Pancreas (tissue), 10 donors: ENCODE measurements around the gene DGKZ. TPM values are rescaled to one million over a fixed set of nuclear protein-coding genes. Genes with fewer than 3 reads are reported as not detected.
A peak's percentile ranks its signal among the peaks of the same experiment; 100 is the strongest.

Source experiments
- ATAC-seq, 4 donors: fragments of 200-7000 bp; cut with Tn5 transposase; one replicate each; pipeline versions ENCODE4 v1.8.0 to v1.9.1; 2020; ENCODE audit warnings: mild to moderate bottlenecking in 4 of 4, moderate library complexity in 4 of 4
- DNase-seq, 6 donors: peaks; one replicate each; pipeline ENCODE4 v3.0.0-alpha.2; 2020
- FAIRE-seq: peaks from 2 replicates; lab custom pipeline; 2012; peaks lifted over from hg19 to GRCh38; lab: Jason Lieb, UNC
- H3K27ac ChIP-seq, 4 donors: fragments of 200-600 bp; sonication (generic); 1 replicate in 3 of 4; 2 replicates in 1 of 4; pipeline versions ENCODE4 v1.5.0 to v1.8.0; 2020
- H3K27me3 ChIP-seq, 4 donors: fragments of 200-600 bp; one replicate each; pipeline ENCODE4 v1.8.0; 2021
- H3K36me3 ChIP-seq, 3 donors: fragments of 200-600 bp; sonication (generic) in 1 of 3; one replicate each; pipeline versions ENCODE4 v1.5.0 to v1.8.0; 2020 to 2021
- H3K4me1 ChIP-seq, 3 donors: fragments of 200-600 bp; one replicate each; pipeline ENCODE4 v1.8.0; 2021
- H3K4me3 ChIP-seq, 4 donors: fragments of 200-600 bp; sonication (generic) in 2 of 4; one replicate each; pipeline versions ENCODE4 v1.5.0 to v1.8.0; 2020 to 2021
- H3K9me3 ChIP-seq, 4 donors: fragments of 200-600 bp; one replicate each; pipeline ENCODE4 v1.8.0; 2021
- WGBS, 2 donors: extraction: QIAGEN DNeasy Blood & Tissue Kit; methylation state at CpG; one replicate each; pipeline ENCODE4 v1.1.7; 2013; 5-methylcytosine and 5-hydroxymethylcytosine counted together
- intact Hi-C, 3 donors: fragments of 100-400 bp; cut with DNase I; formaldehyde crosslinking; loops; one replicate each; pipeline versions ENCODE4 v1.11.1 to v1.14.2; 2022
- polyA plus RNA-seq, 2 donors: library from polyadenylated mRNA; stranded (reverse); fragments of 200-250 nt; gene quantifications; one replicate each; pipeline ENCODE4 v1.2.3, GENCODE V29; 2013
- total RNA-seq, 6 donors: library from RNA; stranded (reverse); fragmentation: NEBNext Ultra II Directional in 4 of 6; extraction: Animal tissue kit (Norgen Biotek cat#: 25700) in 4 of 6; gene quantifications; one replicate each; pipeline versions ENCODE4 v1.2.1 to v1.2.4, GENCODE V29; 2021 to 2023
- TF ChIP-seq, protein P1 (sequence below), 4 donors: fragments of 200-600 bp; sonication (generic) in 3 of 4; IDR thresholded peaks; one replicate each; pipeline versions ENCODE4 v1.5.0 to v1.8.0; 2021; ENCODE audit warnings: antibody characterized with exemption in 4 of 4
- donor health status: healthy with polysubstance abuse.
- donor health status: DM: no; HTN: no; CAD: no; lungs with moderate emphysema.
- donor health status: DM: no; HTN: no; CAD: no.
- donor health status: control.
- donor health status: control.
- donor health status: Bipolar disorder and iron deficiency.
- donor health status: DM: yes; HTN: yes; CAD: no.
- donor health status: DM: no; HTN: no; CAD: no.
- donor health status: DM: no; HTN: no; CAD: no.
- donor health status: DM: yes; HTN: yes; CAD: no.

DGKZ gene
- total and polyA plus RNA-seq, 8 donors, result 34.1 to 88.8 (median 40.3) TPM

DNA sequence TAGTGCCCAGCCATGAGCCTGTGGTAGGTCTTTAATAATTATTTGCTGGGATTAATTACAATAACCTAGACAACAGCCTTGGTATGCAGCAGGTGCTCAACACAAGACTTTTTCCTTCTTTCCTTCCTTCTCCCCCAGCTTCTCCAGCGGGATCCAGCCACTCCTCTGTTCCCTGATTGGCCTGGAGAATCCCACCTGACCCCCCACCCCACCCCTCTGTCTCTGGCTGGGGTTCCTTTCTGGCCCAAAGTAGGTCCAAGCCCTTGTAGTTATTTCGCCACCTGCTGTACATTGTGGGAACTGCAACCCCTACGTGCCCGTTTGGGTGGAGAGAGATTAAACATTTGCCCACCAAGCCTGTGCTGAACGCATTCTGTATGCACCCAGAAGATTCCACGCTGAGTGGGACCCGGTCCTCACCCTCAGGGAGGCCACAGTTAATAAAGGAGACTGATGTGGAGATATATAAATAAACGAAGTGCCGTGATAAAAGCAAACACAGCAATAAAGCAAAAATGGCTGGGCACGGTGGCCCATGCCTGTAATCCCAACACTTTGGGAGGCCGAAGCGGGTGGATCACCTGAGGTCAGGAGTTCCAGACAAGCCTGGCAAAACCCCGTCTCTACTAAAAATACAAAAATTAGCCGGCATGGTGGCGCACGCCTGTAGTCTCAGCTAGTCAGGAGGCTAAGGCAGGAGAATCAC is 32.1 kb upstream of the DGKZ start:
- TF ChIP-seq, protein P1, sequence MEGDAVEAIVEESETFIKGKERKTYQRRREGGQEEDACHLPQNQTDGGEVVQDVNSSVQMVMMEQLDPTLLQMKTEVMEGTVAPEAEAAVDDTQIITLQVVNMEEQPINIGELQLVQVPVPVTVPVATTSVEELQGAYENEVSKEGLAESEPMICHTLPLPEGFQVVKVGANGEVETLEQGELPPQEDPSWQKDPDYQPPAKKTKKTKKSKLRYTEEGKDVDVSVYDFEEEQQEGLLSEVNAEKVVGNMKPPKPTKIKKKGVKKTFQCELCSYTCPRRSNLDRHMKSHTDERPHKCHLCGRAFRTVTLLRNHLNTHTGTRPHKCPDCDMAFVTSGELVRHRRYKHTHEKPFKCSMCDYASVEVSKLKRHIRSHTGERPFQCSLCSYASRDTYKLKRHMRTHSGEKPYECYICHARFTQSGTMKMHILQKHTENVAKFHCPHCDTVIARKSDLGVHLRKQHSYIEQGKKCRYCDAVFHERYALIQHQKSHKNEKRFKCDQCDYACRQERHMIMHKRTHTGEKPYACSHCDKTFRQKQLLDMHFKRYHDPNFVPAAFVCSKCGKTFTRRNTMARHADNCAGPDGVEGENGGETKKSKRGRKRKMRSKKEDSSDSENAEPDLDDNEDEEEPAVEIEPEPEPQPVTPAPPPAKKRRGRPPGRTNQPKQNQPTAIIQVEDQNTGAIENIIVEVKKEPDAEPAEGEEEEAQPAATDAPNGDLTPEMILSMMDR (IDR thresholded peaks at IDR 0.05), result peak; percentile 61 to 87 (median 78)
- H3K9me3 ChIP-seq, result no peaks in the 10 kb centered on the region
- peak; percentile 42 to 83 (median 77) for ATAC-seq
- intact Hi-C loops, result no loop called here
- H3K36me3 ChIP-seq, result peaks cover 10 to 80% (median 38%) of the 10 kb centered on the region in 3 donors
- H3K27ac ChIP-seq, result peak overlapping the region; percentile 24 to 66 (median 60)
- DNase-seq, result peak in 5 of 6 donors; percentile 63 to 77 (median 72)
- WGBS, 2 donors, result 30 to 31% methylated on average over 16 of the region's 16 CpGs
- FAIRE-seq, result no peak
- H3K4me3 ChIP-seq, result no peak overlapping the region
- H3K27me3 ChIP-seq, result no peaks in the 10 kb centered on the region
- peaks cover 5 to 16% (median 14%) of the 10 kb centered on the region in 3 donors for H3K4me1 ChIP-seq

DNA sequence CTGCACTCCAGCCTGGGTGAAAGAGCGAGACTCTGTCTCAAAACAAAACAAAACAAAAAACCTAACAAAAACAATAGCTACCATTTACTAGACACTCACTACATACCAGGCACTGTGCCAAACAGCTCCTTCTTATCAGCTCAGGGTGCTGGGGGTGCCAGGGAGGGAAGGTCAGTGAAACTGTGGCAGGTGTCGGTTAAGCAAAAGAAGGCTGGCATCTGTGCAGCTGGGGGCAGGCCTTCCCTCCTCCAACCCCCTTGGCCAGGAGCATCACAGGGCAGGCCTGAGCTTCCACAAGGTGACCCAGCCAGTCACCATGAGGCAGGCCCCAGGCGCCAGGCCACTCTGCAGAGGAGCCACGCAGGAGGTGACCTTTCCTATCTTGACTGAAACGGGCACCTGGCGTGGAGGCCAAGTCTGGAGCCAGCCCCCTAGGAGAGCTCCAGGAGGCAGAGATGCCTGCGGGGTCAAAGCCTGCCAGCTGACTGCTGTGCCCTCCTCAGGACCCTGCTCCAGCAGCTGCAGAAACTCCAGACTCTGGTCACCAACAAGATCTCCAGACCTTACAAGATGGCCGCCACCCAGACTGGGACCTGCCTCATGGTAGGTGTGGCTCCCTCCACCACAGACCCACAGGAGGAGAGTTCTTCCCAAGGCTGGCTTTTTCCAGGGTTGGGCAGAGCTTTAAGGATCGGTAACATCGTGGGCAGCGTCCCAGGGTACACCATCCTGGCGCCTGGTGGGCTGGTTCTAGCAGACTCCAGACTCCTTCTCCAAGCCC is 31.3 kb upstream of the DGKZ start:
- Histone ChIP-seq H3K27ac (peak overlapping the region; percentile 48 to 66 (median 60)), H3K4me1 (peaks cover 5 to 16% (median 14%) of the 10 kb centered on the region in 3 donors), H3K36me3 (peaks cover 10 to 78% (median 36%) of the 10 kb centered on the region in 3 donors), H3K4me3 (no peak overlapping the region), H3K9me3 (no peaks in the 10 kb centered on the region), H3K27me3 (no peaks in the 10 kb centered on the region)
- peak in 5 of 6 donors; percentile 79 to 89 (median 83) for DNase-seq
- ATAC-seq, result peak; percentile 65 to 88 (median 84)
- no peak for FAIRE-seq
- TF ChIP-seq, protein P1 (IDR thresholded peaks at IDR 0.05), result no peak
- WGBS, 2 donors, result 51 to 53% methylated on average over 12 of the region's 12 CpGs
- intact Hi-C loops, result no loop called here

DNA sequence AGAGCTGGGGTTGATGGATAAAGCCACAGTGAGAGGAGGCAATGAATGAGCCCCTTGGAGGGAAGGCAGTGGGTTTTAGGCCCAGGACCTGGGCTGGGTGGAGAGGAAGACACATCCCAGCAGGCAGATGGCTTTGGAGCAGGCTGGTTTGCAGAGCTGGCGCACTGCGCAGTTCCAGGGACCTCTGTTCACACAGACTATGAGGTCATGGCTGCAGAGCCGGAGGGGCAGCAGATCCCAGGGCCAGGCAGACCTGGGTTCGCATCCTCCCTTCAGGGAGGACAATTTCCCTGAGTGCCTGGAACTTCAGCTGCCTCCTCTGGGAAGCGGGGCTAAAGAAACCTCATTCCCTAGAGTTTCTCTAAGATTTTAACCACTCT is 28.2 kb upstream of the DGKZ start:
- no peak for ATAC-seq
- no peak for FAIRE-seq
- peaks cover 6 to 54% (median 29%) of the 10 kb centered on the region in 3 donors for H3K36me3 ChIP-seq
- no peaks in the 10 kb centered on the region for H3K27me3 ChIP-seq
- no peaks in the 10 kb centered on the region for H3K9me3 ChIP-seq
- intact Hi-C loops, result no loop called here
- TF ChIP-seq, protein P1 (IDR thresholded peaks at IDR 0.05), result no peak
- DNase-seq, result no peak
- no peak overlapping the region for H3K4me3 ChIP-seq
- WGBS, 2 donors, result 90 to 94% methylated on average over 5 of the region's 5 CpGs
- peak overlapping the region in 1 of 4 donors; percentile 2 for H3K27ac ChIP-seq
- peaks cover 5 to 16% (median 14%) of the 10 kb centered on the region in 3 donors for H3K4me1 ChIP-seq

GRCh38 chr11:46321757-46322156 is 25.5 kb upstream of the DGKZ start:
- no peak overlapping the region for H3K4me3 ChIP-seq
- no peak for FAIRE-seq
- intact Hi-C loops, result no loop called here
- H3K4me1 ChIP-seq, result no peaks in the 10 kb centered on the region
- no peak overlapping the region for H3K27ac ChIP-seq
- no peaks in the 10 kb centered on the region for H3K9me3 ChIP-seq
- H3K36me3 ChIP-seq, result peaks cover 6 to 46% (median 29%) of the 10 kb centered on the region in 3 donors
- 92 to 98% methylated on average over 2 of the region's 2 CpGs for WGBS, 2 donors
- H3K27me3 ChIP-seq, result no peaks in the 10 kb centered on the region
- TF ChIP-seq, protein P1 (IDR thresholded peaks at IDR 0.05), result no peak
- DNase-seq, result no peak
- no peak for ATAC-seq
